HS-27A (cell line): ENCODE measurements around the gene FAM24B.
"Not testable (repeated sequence)": the region's sequence is repeated elsewhere in the genome, so short reads cannot be mapped to it uniquely, and the experiment has no call there.

Experiments
- DNase-seq: peaks from one replicate; pipeline ENCODE4 v3.0.0-alpha.2; 2012; ENCODE audit warnings: low read depth, missing footprints

Gene FAM24B

DNA sequence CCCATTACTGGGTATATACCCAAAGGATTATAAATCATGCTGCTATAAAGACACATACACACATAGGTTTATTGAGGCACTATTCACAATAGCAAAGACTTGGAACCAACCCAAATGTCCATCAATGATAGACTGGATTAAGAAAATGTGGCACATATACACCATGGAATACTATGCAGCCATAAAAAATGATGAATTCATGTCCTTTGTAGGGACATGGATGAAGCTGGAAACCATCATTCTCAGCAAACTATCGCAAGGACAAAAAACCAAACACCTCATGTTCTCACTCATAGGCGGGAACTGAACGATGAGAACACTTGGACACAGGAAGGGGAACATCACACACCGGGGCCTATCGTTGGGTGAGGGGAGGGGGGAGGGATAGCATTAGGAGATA, 21.3 kb downstream of the FAM24B start:
- DNase-seq = not testable (repeated sequence)

DNA sequence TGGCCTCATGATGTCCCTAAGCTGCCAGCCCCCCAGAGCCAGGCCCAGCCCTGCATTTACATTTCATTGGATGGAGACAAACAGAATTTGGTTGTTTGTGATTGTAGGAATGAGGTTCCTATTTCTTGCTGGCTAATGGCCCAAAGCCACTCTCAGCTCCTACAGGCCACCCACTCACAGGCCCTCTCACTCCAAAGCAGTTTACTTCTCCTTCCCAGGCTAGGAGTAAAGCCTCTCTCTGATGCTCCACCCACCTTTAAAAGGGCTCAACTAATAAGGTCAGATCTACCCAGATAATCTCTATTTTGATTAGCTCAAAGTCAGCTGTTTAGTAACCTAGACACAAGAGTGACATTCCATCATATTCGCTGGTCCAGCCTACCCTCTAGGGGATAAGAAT, 22.5 kb downstream of the FAM24B start:
- DNase-seq = no peak

DNA sequence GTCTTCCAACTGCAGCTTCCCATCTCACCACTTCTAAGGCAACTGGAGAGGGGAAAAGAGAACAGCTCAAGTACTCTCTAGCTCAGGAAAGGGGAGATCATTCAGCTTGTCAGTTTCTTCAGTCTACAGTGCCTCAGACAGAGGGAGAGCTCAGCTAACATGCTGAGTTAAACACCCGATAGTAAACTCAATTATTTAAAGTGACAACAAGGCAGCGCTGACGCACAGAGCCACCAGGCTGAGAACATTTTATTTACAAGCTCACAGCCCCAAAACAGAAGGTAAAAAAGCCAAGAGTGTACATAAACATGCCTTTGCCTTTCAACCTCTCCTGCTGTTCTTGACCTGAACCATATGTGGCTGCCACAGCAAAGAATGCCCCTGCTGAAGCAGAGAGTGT, 23.6 kb downstream of the FAM24B start:
- DNase-seq = no peak

GRCh38 chr10:122854648-122855047, 24.7 kb downstream of the FAM24B start:
- DNase-seq = no peak

DNA sequence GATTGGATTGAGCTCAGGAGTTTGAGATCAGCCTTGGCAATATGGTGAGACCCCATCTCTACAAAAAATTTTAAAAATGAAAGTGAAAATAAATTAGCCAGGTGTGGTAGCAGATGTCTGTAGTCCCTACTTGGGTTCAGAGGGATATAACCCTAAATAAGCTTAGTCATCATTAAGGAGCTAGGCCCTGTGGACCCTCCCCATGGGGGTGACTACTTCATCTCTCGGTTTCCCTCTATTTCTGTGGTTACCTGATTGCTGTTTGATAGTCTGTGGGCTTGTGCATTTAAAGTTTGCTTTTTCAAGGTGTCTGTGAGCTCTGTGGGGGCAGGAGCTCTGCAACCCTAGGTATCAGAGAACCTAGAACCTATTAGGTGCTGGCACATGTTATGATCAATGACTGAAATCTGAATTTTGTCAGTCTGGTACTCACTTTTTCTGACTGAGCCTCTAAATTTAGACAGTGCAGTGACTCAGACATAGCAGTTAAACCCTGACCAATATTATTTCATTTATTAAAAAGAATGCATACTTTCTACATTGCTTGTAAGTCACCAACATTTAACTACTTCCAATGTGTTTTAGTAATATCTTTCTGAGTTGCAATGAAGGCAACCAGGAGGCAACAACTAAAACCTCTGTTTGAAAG, 25.6 kb downstream of the FAM24B start:
- no peak for DNase-seq

DNA sequence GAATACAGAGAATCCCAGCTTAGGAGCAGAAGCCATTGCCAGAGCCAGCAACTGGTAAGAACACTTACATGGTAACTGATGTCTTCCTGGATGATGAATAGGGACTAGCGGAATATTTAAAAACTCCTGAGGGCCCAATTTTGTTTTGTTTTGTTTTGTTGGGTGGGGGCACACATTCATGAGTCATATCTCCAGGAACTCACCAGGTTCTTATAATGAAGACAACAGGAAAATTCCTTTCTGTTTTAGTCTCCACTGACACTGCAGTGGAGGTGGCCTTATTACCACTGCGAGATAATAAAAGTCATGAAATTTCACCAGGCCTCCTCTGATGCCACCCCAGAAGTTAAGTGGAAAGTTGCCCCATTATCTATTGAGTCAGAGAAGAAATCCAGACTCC, 27.1 kb downstream of the FAM24B start:
- DNase-seq = no peak

GRCh38 chr10:122850705-122851640, 28.4 kb downstream of the FAM24B start:
- DNase-seq = no peak

- no peak for DNase-seq
These were observed 29.3 kb downstream of the FAM24B start for GRCh38 chr10:122849900-122850605.

GRCh38 chr10:122849090-122849489, 30.3 kb downstream of the FAM24B start:
- DNase-seq = no peak

GRCh38 chr10:122847782-122848604, 31.4 kb downstream of the FAM24B start:
- DNase-seq = no peak

- no peak for DNase-seq
These were observed 33.5 kb downstream of the FAM24B start, which contains the start of gene CUZD1 for GRCh38 chr10:122845783-122846332. TSS of gene CUZD1 (minus strand) at chr10:122845857. CDS start at chr10:122845843, 14 bp downstream.

- no peak for DNase-seq
These were observed 35.2 kb downstream of the FAM24B start for GRCh38 chr10:122844146-122844545.

- DNase-seq = no peak
These were observed 37.8 kb downstream of the FAM24B start for GRCh38 chr10:122841569-122841968.

DNA sequence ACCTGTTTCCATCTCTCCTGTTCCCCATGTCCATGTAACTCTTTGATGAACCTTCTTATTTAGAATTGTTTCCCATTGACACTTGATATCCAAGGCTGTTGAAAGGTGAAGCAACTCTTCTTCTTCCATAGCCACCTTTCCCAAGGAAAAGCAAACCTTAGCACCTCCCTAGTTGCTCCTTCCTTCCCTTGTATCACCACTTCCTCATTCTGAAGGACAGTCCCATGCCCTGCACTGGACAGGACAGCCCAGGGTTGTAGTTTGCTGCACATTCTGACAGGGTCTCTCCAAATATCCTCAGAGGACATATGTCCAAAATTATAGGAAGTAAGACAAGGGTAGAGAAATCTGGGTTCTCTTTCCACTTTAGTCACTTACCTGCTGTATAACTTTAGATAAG, 39.9 kb downstream of the FAM24B start:
- no peak for DNase-seq

- DNase-seq = no peak
These were observed 40.5 kb downstream of the FAM24B start for GRCh38 chr10:122838880-122839279.

DNA sequence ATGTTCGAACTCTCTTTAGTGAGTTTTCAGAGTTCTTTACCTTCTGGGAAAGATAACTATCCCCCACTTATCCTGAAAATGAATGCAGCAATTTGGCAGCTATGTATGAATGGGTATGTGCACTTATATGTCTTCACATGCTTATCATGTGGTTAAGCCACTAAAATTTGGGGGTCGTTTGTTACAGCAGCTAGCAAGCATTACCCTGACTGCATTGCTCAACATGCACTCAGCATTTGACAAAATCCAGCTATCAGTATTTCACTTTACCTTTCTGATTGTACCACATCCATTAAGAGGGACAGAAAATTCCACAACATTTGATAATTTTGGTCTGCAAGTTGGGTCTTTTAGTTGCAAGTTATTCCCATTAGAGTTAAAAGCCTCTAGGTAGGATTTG, 43.5 kb downstream of the FAM24B start:
- DNase-seq = no peak

- DNase-seq = no peak
These were observed 48.4 kb downstream of the FAM24B start for GRCh38 chr10:122830965-122831353.

DNA sequence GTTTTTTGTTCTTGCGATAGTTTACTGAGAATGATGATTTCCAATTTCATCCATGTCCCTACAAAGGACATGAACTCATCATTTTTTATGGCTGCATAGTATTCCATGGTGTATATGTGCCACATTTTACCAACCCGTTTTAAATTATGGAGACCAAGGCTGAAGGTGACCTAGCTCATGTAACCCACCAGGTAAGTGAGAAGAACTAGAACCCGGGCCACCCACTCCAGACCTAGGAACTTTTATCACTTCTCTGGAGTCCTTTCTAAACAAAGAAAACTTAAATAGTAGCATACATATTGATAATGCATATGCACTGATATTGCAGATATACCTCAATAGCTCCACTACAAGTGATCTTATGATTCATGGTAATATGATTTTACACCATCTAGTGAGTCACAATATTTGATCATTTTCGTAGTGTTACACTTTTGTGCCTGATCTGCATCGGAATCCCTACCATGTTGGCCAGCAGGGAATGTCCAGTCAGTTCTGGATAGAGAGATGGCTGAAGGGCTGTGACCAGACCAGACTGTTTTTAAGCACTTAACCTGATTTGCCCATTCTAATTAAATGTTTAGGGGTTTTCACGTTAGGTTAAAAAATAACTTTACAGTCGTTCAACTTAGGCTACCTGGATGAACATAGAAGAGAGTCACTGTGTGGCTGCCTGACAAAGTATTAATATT, 49.0 kb downstream of the FAM24B start:
- no peak for DNase-seq

DNA sequence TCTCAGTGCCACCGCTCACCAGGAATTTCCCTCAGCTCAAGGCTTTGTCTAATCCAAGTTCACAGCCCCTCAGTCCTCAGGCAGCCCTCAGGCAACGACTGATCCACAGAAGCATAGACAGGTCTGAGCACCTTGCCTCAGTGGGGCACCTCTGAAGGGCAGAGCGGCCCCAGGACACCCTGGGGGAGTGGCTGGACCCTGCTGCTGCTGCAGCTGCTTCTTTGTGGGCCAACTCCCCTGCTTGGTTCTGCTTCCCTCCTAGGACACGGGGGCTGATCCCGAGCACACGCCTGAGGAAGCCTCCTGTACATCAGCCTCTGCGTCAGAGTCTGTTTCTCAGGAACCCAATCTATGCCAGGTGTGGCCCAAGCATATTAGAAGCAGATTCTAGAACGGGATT, 49.9 kb downstream of the FAM24B start:
- DNase-seq = no peak

- no peak for DNase-seq
These were observed 50.6 kb downstream of the FAM24B start for GRCh38 chr10:122828716-122829255.

DNA sequence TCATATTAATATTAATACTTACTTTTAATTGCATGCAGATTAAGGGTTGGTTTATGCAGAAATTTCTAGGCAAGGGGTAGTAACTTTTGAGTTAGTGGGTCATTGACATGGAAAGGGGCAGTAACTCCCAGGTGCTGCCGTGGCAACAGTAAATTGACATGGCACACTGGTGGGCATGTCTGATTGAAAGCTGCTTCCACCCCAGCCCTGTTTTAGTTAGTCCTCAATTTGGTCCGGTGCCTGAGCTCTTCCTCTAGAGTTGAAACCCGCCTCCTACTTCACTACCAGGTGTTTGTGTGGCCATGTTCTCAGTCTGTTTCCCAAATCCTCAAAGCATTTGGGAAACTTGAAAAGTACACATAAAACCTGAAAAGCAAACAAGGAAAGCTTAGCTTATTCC, 52.1 kb downstream of the FAM24B start:
- DNase-seq = no peak
